ENCODE data around the gene ZNF469.

GRCh38 chr16:88407807-88408206 lies 25.0 kb downstream of the ZNF469 start:
- TF ChIP-seq CTCF (IDR thresholded peaks at IDR 0.05) = no peak
- no peak for TF ChIP-seq POLR2AphosphoS5 (IDR thresholded peaks at IDR 0.05)

All from upper lobe of left lung (tissue), 4 donors.